IPS DF 4.7 (cell line): Measurements from ENCODE around the gene MUC5AC.
"Not testable (repeated sequence)": the region's sequence is repeated elsewhere in the genome, so short reads cannot be mapped to it uniquely, and the experiment has no call there.

Experiments used
- DNase-seq: peaks from one replicate; pipeline ENCODE4 v3.0.0-alpha.2; 2013; ENCODE audit warnings: low spot score; ENCODE audit errors: extremely low read depth

The MUC5AC gene, protein sequence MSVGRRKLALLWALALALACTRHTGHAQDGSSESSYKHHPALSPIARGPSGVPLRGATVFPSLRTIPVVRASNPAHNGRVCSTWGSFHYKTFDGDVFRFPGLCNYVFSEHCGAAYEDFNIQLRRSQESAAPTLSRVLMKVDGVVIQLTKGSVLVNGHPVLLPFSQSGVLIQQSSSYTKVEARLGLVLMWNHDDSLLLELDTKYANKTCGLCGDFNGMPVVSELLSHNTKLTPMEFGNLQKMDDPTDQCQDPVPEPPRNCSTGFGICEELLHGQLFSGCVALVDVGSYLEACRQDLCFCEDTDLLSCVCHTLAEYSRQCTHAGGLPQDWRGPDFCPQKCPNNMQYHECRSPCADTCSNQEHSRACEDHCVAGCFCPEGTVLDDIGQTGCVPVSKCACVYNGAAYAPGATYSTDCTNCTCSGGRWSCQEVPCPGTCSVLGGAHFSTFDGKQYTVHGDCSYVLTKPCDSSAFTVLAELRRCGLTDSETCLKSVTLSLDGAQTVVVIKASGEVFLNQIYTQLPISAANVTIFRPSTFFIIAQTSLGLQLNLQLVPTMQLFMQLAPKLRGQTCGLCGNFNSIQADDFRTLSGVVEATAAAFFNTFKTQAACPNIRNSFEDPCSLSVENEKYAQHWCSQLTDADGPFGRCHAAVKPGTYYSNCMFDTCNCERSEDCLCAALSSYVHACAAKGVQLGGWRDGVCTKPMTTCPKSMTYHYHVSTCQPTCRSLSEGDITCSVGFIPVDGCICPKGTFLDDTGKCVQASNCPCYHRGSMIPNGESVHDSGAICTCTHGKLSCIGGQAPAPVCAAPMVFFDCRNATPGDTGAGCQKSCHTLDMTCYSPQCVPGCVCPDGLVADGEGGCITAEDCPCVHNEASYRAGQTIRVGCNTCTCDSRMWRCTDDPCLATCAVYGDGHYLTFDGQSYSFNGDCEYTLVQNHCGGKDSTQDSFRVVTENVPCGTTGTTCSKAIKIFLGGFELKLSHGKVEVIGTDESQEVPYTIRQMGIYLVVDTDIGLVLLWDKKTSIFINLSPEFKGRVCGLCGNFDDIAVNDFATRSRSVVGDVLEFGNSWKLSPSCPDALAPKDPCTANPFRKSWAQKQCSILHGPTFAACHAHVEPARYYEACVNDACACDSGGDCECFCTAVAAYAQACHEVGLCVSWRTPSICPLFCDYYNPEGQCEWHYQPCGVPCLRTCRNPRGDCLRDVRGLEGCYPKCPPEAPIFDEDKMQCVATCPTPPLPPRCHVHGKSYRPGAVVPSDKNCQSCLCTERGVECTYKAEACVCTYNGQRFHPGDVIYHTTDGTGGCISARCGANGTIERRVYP (N-terminal part only)

DNA sequence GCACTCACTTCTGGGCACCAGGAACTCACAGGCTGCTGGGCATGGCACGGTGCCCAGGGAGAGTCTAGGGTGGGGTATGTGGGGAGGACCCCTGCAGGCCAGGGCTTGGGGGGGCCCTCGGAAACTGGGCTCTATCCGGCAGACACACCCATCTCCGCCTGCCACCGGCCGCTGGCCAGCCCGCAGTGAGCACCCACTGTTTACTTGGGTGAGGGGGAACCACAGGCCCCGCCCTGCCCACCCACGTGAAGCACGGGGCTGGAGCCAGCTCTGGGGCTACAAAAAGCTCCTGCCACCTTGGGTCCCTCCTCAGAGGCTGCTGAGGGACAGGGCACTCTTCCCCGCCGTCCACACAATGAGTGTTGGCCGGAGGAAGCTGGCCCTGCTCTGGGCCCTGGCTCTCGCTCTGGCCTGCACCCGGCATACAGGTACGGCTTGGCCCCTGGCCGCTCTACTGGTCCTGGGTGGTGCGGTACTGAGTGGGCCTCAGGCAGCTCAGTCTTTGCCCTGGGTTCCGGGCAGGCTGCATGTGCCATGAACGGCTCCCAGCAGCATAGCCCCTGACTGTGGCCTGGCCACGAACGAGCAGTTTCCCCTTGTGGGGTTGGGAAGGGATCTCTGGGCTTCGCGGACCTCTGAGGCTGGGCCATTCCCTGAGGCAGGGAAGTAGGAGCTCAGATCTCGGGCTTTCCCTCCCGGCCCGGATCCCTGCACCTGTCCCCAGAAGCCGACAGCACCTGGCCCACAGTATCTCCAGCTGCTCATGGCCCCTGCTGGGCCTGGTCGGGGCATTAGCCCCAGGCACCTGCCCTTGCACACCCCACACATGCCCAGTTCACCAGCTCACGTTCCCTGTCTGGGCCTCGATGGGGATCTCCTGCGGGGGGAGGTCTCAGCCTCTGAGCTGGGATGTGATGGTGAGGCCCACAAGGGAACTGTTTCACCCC lies at the start of gene MUC5AC:
MUC5AC (plus strand) TSS at position 309 of the 947 bp plus-strand sequence; CDS start at position 356, 47 bp downstream.
- DNase-seq, result no peak

DNA sequence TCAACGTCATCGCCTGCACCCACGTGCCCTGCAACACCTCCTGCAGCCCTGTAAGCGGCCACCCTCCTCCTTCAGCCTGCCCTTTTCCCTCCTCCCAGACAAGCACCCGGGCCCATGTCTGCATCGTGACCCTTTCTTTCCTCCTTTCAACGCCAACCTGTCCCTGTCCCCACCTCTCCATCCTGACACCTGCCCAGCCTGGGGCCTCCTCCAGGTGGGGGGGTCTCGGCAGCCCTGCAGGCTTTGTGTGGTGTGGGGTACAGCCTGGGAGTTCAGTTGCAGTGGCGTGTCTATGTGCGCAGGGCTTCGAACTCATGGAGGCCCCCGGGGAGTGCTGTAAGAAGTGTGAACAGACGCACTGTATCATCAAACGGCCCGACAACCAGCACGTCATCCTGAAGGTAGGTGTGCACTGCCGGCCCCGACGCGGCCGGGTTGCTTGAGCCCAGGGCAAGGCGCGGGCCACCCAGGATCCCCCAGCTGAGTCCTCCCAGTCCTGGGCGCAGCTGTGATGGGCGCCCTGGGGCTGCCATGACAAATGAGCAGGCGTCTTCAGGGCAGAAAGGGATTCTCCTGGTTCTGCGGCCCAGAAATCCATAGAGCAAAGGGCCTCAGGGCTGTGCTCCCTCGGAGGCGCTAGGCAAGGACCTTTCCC lies 49.4 kb upstream of the MUC5AC start:
- no peak for DNase-seq

DNA sequence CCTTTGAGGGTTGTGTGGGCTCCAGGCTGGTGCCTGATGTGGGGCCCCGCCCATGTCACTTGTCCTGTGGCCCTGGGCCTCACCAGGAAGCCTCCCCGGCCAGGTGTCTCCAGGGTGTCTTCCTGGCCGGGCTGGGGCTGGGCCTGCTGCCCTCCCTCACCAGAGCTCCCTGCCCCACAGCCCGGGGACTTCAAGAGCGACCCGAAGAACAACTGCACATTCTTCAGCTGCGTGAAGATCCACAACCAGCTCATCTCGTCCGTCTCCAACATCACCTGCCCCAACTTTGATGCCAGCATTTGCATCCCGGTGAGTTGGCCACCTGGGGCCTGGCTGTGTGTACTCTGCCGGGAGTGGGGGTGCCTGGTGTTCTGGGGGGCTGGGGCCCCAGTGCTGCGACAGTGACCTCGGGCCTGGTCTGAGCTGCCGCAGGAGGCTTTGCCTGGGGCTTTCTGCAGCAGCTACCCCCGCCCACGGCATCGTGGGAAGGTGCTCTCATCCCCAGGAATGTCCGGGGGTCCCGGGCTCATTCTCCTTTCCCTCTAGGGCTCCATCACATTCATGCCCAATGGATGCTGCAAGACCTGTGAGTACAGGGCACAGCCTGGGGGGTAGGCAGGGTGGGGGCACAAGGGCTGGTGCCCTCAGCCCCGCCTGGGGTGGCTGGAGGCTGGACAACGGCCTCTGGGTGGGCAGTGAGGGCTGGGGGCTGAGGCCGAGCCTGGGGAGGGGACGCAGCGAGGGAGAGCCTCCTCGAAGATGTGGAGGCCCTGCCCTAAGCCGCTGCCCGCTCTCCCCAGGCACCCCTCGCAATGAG lies 48.4 kb upstream of the MUC5AC start:
- DNase-seq, result no peak

DNA sequence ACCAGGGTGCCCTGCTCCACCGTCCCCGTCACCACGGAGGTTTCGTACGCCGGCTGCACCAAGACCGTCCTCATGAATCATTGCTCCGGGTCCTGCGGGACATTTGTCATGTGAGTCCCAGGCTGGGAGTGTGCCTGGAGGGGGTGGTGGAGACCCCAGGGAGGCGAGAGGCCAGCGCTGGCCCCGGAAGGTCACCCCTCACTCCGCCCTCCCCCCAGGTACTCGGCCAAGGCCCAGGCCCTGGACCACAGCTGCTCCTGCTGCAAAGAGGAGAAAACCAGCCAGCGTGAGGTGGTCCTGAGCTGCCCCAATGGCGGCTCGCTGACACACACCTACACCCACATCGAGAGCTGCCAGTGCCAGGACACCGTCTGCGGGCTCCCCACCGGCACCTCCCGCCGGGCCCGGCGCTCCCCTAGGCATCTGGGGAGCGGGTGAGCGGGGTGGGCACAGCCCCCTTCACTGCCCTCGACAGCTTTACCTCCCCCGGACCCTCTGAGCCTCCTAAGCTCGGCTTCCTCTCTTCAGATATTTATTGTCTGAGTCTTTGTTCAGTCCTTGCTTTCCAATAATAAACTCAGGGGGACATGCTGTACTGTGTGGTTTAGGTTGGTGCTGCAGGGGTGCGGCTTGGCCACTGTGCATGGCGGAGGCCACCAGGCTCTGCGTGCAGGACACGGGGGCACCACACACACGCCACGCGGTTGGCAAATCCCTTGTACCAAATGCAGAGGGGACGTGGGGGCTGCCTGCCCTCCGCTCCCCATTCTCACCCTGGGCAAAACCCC lies 47.6 kb upstream of the MUC5AC start:
- no peak for DNase-seq

DNA sequence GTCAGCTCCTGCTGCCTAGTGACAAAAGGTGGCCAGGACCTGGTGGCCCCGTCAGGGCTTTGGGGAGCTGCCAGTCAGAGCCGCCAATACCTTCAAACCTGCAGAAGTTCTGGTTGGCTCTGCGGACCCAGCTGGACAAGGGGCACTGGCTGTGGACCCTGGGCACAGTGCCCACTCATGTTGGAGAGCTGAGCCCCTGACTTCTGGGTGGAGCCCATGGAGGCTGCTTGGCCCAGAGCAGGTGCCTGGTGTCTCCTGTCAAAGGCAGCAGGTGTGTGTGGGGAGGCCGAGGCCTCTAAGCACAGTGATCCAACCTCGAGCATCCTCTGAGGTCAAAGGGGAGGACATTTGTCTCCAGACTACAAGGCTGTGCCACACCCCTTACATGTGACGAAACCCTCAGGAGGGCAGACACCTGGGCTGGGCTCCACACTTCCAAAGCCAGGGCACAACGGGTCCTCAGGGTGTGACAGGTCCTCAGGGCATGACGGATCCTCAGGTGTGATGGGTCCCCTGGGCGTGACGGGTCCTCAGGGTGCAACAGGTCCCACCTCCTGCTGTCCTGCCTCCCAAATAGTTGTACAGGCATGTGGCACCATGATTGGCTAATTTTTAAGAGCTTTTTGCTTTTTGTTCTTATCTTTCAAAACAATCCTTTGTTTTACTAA lies 46.1 kb upstream of the MUC5AC start:
- DNase-seq, result no peak

DNA sequence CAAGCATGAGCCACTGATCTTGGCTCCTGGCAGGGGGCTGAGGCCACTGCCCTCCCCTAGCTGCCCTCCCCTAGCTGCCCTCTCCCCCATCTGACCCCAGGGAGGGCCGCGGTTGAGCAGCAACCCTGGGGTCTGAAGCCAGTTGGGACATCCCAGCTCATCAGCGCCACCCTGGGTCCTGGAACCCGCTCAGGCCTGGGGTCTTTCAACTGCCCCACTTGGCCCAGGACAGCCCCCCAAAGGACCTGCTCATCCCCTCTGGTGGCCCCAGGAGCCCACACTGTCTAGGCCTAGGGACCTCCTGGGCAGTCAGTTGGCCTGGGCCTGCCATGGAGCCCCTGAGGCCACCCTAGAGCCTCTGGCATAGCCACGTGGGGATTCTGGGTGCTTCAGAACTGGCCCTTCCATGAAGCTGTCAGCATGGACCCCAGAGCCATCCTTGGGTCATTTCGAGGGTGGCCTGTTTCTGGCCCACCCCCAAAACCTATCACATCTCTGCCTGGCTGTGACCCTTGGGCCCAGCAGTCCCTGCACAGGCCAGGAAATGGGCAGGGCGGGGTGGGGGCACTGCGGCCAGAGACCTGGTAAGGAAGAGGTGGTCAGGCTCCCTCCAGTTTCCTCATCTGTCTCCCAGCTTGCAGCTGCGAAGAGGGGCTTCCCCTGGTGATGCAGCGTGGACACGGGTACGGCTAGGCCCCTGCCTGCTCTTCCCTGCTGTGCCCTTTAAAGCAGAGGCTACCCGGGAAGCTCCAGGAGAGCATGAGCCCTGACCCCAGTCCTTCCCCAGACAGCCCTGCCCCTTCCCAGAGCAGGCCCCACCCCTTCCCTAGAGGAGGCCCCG lies 45.2 kb upstream of the MUC5AC start:
- DNase-seq, result no peak

DNA sequence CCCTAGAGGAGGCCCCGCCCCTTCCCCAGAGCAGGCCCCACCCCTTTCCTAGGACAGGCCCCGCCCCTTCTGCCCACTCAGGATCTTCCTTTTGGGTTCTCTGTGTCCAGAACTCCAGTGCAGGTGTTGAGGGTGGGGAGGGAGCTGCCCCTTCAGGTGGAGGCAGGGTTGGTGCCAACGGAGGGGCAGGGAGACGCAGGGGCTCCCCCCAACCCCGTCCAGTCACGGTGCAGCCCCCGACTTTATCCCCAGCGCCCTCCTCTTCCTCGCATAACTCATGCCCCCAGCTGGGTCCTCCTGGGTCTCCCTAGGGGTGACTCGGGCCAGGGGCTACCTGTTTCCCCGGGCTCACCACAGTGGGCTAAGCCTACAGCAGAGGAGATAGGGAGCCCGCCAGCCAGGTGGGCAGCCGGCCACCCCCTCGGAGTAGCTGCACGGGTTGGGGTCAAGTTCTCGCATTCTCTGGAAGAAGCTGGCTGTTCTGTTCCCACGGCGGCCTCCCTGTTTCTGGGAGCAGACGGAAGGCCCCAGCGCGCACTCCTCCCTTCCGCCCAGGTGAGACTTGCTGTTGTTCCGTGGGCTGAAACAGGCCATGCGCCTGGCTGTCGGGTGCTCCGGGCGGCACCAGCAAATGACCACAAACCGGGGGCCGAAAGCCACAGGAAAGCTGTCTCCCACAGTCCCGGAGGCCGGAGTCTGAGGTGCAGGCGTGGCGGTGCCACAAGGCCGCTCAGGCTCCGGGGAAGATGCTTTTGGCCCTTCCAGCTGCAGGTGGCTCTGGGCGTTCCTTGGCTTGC lies 44.1 kb upstream of the MUC5AC start:
- no peak for DNase-seq

DNA sequence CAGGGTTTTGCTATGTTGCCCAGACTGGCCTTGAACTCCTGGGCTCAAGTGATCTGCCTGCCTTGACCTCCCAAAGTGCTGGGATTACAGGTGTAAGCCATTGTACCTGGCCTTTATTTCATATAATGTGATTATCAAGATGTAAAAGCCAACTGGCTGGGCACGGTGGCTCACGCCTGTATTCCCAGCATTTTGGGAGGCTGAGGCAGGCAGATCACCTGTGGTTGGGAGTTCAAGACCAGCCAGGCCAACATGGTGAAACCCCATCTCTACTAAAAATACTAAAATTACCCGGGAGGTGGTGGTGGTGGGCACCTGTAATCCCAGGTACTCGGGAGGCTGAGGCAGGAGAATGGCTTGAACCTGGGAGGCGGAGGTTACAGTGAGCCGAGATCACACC lies 42.5 kb upstream of the MUC5AC start:
- not testable (repeated sequence) for DNase-seq

DNA sequence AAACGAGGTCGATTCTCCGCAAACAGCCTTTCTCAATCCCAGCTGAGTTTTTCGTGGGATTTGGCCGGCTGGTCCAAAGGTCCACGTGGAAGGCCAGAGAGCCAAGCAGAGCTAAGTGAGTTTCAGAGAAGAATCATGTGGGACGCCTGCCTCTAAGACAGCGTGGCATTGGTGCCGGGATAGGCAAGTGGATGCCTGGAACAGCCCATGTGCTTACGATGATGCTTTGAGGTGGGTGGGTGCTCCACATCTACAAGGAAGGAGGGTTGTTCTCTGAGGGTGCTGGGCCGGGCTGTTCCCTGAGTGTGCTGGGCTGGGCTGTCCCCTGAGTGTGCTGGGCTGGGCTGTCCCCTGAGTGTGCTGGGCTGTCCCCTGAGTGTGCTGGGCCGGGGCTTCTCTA lies 41.6 kb upstream of the MUC5AC start:
- DNase-seq, result no peak

DNA sequence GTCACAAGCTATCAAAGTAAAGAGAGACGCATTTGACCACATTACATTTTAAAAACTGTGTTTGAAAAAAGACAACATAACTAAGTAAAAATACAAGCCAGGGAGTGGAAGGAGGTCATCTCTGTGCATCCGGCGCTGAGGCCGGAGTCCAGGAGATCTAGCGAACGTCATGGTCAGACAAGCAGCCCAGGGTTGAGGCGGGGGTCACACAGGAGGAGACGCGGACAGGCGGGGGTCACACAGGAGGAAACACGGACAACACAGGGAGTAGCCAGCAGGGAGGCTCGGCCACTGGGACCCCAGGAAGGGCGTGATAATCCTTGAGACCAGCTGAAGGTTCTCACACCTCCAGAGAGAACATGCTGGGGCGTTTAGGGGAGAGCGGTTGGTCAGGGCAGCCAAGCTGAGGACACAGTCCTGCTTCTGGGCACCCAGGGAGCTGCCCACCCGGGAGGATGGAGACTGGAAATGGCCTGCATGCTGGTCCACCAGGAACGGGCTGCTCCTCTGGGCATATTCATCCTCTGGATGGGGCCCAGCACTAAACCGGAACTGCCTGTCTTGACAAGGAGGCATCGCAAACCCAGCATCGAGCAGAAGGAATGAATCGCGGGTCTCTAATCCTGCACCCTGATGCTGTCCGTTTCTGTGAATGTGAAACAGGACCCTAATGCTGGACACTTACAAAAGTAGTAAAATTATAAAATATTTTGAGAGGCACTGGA lies 40.9 kb upstream of the MUC5AC start:
- no peak for DNase-seq

DNA sequence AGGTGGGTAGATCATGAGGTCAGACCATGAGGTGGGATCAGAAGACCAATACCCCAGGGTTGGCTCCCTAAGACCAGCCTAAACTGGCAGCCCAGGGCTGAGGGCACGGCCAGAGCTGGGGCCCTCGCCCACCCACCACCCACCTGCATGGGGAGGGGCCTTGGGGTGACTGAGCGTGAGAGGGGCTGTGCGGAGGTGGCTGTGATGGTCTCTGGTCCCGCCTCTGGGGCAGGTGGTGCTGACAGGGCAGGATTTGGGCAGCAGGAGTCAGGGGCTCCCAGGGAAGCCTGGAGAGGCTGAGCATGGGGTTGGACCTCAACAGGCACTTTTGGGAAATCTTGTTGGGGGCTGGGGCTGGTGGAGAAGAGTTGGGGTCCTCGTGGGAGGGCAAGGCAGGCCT lies 39.8 kb upstream of the MUC5AC start:
- no peak for DNase-seq

DNA sequence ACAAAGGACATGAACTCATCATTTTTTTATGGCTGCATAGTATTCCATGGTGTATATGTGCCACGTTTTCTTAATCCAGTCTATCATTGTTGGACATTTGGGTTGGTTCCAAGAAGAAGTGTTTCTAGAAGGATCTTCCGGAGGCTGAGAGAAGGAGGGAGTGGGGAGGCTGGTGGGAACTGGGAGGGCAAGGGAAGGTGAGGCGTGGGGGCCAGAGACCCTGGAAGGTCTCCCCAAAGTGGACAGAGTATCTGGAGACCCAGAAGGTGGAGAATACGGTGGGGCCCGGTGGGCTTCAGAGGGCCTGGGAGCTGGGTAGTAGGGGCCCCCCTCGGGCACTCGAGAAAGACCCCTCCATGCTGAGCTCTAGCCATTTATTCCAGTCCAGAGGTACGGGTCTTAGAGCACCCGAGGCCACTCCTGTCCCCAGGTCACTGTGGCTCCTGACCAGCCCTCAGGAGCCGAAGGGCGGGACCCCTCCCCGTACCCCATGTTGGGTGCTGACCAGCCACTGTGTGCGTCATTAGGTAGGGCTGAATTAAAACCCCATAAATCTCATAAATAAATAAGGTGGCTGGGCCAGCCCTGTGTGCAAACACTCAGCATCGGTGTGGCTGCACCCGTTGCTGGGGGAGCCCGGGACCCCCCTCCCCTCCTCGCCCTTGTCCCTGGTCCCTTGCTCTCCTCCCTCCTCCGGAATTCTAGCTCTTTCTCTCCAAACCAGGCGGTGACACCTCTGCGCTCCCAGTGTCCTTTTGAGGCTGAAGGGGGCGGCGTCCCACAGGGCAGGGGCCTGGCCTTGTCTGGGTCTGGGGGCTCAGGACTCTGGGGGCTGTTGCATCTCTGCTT lies 38.8 kb upstream of the MUC5AC start:
- no peak for DNase-seq

DNA sequence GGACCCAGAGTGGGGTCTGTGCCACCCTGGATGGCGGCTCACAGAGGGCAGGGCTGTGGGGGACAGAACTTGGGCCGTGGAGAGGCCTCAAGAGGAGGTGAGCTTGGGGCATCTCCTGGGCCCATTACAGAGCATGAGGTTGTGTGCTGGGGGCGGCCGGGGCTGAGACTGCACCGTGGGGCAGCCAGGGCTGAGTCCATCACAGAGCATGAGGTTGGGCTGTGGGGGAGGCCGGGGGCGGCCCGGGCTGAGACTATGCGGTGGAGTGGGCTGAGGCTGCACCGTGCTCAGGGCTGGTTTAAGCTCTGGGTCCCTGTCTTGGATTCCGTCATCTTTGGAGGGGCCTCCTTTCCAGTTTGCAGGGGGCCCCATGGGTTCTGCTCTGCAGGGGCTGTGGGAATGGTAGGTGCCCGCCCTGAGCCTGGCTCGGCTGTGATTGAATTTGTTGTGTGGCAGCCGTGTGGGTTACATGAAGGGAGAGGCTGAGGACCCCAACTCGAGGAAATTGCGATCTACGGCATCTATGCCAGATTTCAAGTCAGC lies 38.1 kb upstream of the MUC5AC start:
- no peak for DNase-seq
